GM06990 (cell line): Measurements from ENCODE around the gene RAD21L1.

Source experiments
- DNase-seq: peaks from one replicate; pipeline ENCODE4 v3.0.0-alpha.2; 2011; ENCODE audit not compliant: insufficient read length; ENCODE audit errors: extremely low read depth
- H3K27me3 ChIP-seq: replicated peaks from 2 replicates; pipeline ENCODE4 v1.6.0; 2011; ENCODE audit warnings: low read length; ENCODE audit not compliant: control insufficient read depth, insufficient read depth
- H3K36me3 ChIP-seq: 2 replicates; pipeline ENCODE4 v1.5.1; 2011; ENCODE audit warnings: low read length; ENCODE audit not compliant: control insufficient read depth, insufficient read depth
- H3K4me3 ChIP-seq: replicated peaks from 2 replicates; pipeline ENCODE4 v1.5.1; 2011; ENCODE audit warnings: low read depth, mild to moderate bottlenecking, control low read depth, low read length
- TF ChIP-seq, protein P1 (sequence below): IDR thresholded peaks from 2 replicates; pipeline ENCODE4 v1.5.1; 2011; ENCODE audit warnings: low read length, control low read depth, mild to moderate bottlenecking, inconsistent platforms; ENCODE audit not compliant: insufficient read depth, poor library complexity, severe bottlenecking

Gene RAD21L1

DNA sequence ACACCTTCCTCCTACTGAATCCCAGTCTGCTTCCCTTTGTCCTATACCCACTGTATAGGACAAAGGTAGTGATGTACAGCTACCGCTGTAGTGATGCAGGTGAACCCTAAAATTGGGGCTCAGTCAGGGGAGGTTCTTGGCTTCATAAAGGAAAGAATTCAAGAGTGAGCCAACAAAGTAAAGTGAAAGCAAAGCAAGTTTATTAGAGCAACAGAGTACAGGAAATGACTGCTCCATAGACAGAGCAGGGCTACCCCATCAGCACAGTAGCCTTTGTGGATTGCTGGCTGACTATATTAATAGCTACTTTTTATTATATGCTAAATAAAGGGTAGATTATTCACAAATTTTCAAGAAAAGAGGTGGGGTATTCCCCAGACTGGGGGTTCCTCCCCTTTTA, 25.9 kb upstream of the RAD21L1 start:
- H3K36me3 ChIP-seq = no peaks in the 10 kb centered on the region
- TF ChIP-seq, protein P1, sequence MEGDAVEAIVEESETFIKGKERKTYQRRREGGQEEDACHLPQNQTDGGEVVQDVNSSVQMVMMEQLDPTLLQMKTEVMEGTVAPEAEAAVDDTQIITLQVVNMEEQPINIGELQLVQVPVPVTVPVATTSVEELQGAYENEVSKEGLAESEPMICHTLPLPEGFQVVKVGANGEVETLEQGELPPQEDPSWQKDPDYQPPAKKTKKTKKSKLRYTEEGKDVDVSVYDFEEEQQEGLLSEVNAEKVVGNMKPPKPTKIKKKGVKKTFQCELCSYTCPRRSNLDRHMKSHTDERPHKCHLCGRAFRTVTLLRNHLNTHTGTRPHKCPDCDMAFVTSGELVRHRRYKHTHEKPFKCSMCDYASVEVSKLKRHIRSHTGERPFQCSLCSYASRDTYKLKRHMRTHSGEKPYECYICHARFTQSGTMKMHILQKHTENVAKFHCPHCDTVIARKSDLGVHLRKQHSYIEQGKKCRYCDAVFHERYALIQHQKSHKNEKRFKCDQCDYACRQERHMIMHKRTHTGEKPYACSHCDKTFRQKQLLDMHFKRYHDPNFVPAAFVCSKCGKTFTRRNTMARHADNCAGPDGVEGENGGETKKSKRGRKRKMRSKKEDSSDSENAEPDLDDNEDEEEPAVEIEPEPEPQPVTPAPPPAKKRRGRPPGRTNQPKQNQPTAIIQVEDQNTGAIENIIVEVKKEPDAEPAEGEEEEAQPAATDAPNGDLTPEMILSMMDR = no peak
- no peak overlapping the region for H3K4me3 ChIP-seq
- H3K27me3 ChIP-seq = peaks cover 1% of the 10 kb centered on the region
- no peak for DNase-seq

DNA sequence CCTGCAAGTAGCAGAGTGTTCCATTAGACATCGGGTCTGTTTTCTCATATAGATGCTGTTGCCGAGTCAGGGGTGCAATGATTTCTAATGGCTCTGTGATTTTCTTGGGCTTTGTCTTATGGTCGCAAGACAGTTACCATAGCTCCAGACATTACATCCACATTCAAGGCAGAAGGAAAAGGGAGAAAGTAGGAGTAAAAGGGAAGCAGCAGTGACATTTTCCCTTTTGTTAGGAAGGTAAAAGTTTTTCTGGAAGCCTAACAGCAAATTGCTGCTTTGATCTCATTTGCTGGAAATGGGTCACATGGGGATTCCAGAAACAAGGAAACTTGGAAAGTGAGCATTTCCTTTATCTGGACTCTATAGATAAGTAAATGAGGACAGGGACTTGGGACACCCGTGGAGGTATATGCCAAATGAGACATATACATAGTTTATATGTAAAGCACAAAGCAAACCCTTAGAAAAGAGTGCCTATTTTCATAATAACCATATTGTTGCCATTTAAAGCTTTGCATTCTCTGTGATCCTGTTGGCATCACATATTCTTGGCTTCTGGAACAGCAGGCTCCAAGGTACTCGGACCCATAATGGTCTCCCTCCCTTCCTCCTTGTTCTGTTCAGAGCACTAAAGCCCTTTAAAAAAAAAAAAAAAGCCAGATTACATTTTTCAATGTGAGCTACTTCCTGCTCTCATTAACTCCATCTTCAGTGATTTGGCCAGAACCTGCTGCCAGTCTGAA, 22.9 kb upstream of the RAD21L1 start, which contains the start of gene C20orf202:
Gene C20orf202 (plus strand): TSS at position 693 of the 743 bp plus-strand sequence. CDS start 132 bp downstream, outside the sequence.
- Histone ChIP-seq H3K36me3 (no peaks in the 10 kb centered on the region), H3K4me3 (no peak within 1 kb of the TSS), H3K27me3 (no peaks in the 10 kb centered on the region; the same call in none of the 2 replicates)
- TF ChIP-seq, protein P1 = no peak
- DNase-seq = no peak

DNA sequence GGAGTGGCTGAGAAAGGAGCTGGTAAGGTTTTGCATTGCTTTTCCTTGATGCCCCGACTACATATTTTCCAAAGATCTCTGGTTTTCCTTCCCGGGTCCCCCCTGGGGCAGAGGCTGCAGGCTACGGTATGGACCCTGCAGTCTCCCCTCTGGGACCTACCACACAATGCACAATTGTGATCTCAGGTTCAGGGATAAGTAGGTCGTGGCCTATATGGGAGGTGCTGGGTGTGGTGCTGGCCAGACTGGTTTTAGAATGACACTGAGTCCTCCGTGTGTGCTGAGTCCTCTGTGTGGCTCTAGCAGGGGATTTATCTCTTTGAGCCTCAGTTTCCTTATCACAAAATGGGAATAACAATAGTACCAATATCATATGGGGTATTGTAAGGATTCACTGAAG, 22.2 kb upstream of the RAD21L1 start:
- DNase-seq = no peak
- Histone ChIP-seq H3K27me3 (no peaks in the 10 kb centered on the region; the same call in none of the 2 replicates), H3K4me3 (no peak overlapping the region), H3K36me3 (no peaks in the 10 kb centered on the region)
- TF ChIP-seq, protein P1 = no peak

DNA sequence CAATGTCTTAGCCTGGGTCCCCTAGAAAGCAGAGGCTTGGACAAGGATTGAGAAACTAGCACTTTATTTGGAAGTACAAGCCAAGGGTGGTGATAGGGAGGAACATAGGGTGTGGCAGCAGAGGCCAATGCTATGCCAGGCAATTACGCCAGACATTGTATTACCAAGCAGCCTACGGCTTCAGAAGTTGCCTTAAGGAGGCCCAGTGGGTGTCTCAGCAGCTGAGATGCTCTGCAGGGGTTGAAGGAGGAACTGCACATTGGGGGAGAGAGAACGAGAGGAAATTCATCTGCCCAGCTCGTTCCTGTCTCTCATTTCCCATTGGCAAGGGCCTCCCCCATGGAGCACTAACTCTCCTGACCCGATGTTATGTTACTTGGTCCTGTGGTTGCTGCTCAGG, 21.7 kb upstream of the RAD21L1 start:
- TF ChIP-seq, protein P1 = no peak
- Histone ChIP-seq H3K36me3 (no peaks in the 10 kb centered on the region), H3K27me3 (no peaks in the 10 kb centered on the region; the same call in none of the 2 replicates), H3K4me3 (no peak overlapping the region)
- DNase-seq = no peak

DNA sequence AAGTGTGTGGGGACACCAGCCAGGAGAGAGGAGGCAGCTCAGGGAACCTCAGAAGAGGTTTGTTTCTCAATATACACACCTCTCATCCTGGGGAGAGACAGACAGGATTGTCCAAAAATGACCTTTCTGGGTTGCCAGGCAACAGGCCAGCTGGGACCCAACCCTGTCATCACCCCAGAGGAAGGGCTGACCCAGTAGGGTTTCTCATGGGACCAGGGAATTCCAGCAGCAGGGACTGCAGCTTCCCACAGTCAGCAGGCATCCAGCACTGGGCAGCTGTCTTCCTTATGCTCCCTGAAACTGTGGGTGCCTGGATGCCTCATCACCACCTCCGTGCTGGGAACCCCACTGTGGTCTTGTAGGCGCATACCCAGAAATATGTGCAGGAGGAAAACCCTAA, 21.3 kb upstream of the RAD21L1 start:
- H3K4me3 ChIP-seq = no peak overlapping the region
- TF ChIP-seq, protein P1 = no peak
- no peak for DNase-seq
- no peaks in the 10 kb centered on the region for H3K36me3 ChIP-seq
- H3K27me3 ChIP-seq = no peaks in the 10 kb centered on the region; the same call in none of the 2 replicates
